Measurements from ENCODE around the gene SPATA31C1.

GRCh38 chr9:87950765-87951488 lies 33.2 kb downstream of the SPATA31C1 start:
- TF ChIP-seq POLR2A (IDR thresholded peaks at IDR 0.05) = no peak
- TF ChIP-seq CTCF (IDR thresholded peaks at IDR 0.05) = peak; percentile 49 to 76 (median 65)
